GM06990 (cell line): ENCODE measurements around the gene ABCC9.

Experiments used
- DNase-seq: peaks from one replicate; pipeline ENCODE4 v3.0.0-alpha.2; 2011; ENCODE audit not compliant: insufficient read length; ENCODE audit errors: extremely low read depth
- H3K27me3 ChIP-seq: replicated peaks from 2 replicates; pipeline ENCODE4 v1.6.0; 2011; ENCODE audit warnings: low read length; ENCODE audit not compliant: control insufficient read depth, insufficient read depth
- H3K36me3 ChIP-seq: 2 replicates; pipeline ENCODE4 v1.5.1; 2011; ENCODE audit warnings: low read length; ENCODE audit not compliant: control insufficient read depth, insufficient read depth
- H3K4me3 ChIP-seq: replicated peaks from 2 replicates; pipeline ENCODE4 v1.5.1; 2011; ENCODE audit warnings: low read depth, mild to moderate bottlenecking, control low read depth, low read length
- CTCF ChIP-seq: IDR thresholded peaks from 2 replicates; pipeline ENCODE4 v1.5.1; 2011; ENCODE audit warnings: low read length, control low read depth, mild to moderate bottlenecking, inconsistent platforms; ENCODE audit not compliant: insufficient read depth, poor library complexity, severe bottlenecking

Gene ABCC9

DNA sequence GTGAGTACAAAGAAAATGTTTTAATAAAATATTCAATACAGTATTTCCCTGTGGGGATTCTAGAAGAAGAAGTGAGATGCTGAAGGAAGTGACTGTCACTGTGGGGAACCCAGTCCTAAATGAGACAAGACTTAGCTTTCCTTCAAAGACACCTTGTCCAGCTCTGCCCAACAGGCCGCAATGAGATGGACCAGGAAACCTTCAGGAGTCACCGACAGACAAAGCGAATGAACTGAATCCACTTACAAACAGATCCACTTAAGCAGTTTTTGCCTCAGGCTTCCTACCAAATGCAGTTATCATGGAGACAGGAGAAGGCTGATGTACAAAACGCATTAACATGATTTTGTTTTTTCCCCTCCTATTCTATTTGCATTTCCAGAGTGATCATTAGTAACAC is 176.3 kb downstream of the ABCC9 start:
- Histone ChIP-seq H3K36me3 (no peaks in the 10 kb centered on the region), H3K27me3 (no peaks in the 10 kb centered on the region), H3K4me3 (no peak overlapping the region)
- no peak for TF ChIP-seq CTCF
- no peak for DNase-seq

- Histone ChIP-seq H3K4me3 (no peak overlapping the region), H3K36me3 (no peaks in the 10 kb centered on the region), H3K27me3 (no peaks in the 10 kb centered on the region)
- no peak for TF ChIP-seq CTCF
- DNase-seq: no peak
These were observed 177.2 kb downstream of the ABCC9 start for GRCh38 chr12:21764065-21764464.

DNA sequence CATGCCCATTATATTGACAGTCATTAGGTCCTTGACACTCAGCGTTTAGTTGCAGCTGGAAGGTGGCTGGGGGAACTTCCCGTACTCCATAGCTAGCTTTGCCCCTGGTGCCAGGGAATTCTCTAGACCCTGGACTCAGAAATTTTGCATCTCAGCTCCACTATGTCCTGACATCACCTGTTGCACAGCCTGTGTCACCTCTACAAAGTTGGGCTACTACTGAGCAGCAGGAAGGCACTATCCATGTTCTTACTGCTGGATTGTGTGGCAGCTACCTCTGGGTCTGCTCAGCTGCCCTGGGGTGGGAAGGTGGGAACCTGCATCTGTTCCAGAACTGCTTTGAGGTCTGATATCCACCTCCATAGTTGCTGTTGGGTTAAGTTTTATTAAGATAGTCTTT is 177.7 kb downstream of the ABCC9 start:
- Histone ChIP-seq H3K27me3 (no peaks in the 10 kb centered on the region), H3K36me3 (no peaks in the 10 kb centered on the region), H3K4me3 (no peak overlapping the region)
- DNase-seq: no peak
- no peak for TF ChIP-seq CTCF

DNA sequence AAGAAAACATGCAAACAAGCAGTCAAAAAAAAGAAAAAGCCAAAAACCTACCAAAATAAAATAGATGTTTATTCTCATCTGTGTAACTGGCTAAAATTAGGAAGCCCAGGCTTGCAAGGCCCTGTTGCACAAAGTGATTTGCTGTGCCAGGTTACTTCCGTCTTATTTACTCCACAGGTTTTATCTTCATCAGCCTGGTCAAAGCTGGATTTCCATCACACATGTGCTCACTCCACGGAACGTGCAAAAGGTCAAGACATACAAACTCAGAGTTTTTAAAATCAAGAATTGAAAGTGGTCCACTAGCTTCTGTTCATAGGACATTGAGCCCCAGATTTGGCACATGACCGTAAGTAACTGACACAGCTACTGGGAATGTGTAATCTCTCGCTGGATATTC is 181.5 kb downstream of the ABCC9 start:
- Histone ChIP-seq H3K27me3 (no peaks in the 10 kb centered on the region), H3K4me3 (no peak overlapping the region), H3K36me3 (no peaks in the 10 kb centered on the region)
- no peak for DNase-seq
- no peak for TF ChIP-seq CTCF

- no peak for DNase-seq
- Histone ChIP-seq H3K27me3 (no peaks in the 10 kb centered on the region), H3K36me3 (no peaks in the 10 kb centered on the region), H3K4me3 (no peak overlapping the region)
- TF ChIP-seq CTCF: no peak
These were observed 183.5 kb downstream of the ABCC9 start for GRCh38 chr12:21757735-21758134.

DNA sequence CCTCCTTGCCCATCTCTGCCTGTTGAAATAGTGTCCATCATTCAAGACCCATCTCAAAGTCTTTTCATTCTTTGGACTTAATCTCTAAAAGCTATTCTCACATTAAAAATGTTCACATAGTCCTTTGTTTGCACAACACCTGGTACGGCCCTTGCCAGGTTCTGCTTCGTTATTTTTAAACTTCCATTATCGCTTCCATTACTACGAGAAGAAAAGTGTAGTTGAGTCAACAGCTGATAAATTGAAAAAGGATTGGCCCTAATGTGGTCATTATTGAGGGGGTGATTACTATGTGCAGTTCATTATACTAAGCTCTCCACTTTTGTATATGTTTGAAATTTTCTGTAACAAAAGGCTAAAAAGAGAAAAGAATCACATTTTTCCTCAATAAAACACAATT is 184.5 kb downstream of the ABCC9 start:
- Histone ChIP-seq H3K36me3 (no peaks in the 10 kb centered on the region), H3K27me3 (no peaks in the 10 kb centered on the region), H3K4me3 (no peak overlapping the region)
- no peak for TF ChIP-seq CTCF
- no peak for DNase-seq
